IPS DF 19.7 (cell line): ENCODE measurements around the gene NOP53.
"Not testable (repeated sequence)": the region's sequence is repeated elsewhere in the genome, so short reads cannot be mapped to it uniquely, and the experiment has no call there.

Experiments
- DNase-seq: peaks from one replicate; pipeline ENCODE4 v3.0.0-alpha.2; 2013; ENCODE audit warnings: low read depth, low spot score

NOP53 gene

GRCh38 chr19:47754206-47755064, 9.1 kb downstream of the NOP53 start:
- DNase-seq, result no peak

- DNase-seq, result no peak
These were observed 9.9 kb downstream of the NOP53 start for GRCh38 chr19:47755065-47755761.

GRCh38 chr19:47755762-47756626, 10.6 kb downstream of the NOP53 start:
- DNase-seq, result no peak

- DNase-seq, result no peak
These were observed 11.2 kb downstream of the NOP53 start for GRCh38 chr19:47756627-47756929.

- no peak for DNase-seq
These were observed 11.7 kb downstream of the NOP53 start for GRCh38 chr19:47756953-47757608.

GRCh38 chr19:47757617-47758442, 12.5 kb downstream of the NOP53 start:
- DNase-seq, result no peak

GRCh38 chr19:47758443-47758804, 13.1 kb downstream of the NOP53 start:
- no peak for DNase-seq

GRCh38 chr19:47760632-47760999, 15.3 kb downstream of the NOP53 start:
- DNase-seq, result no peak

- no peak for DNase-seq
These were observed 16.2 kb downstream of the NOP53 start for GRCh38 chr19:47761566-47761965.

- no peak for DNase-seq
These were observed 16.8 kb downstream of the NOP53 start for GRCh38 chr19:47762151-47762550.

- DNase-seq, result no peak
These were observed 17.4 kb downstream of the NOP53 start for GRCh38 chr19:47762615-47763308.

- DNase-seq, result not testable (repeated sequence)
These were observed 19.4 kb downstream of the NOP53 start for GRCh38 chr19:47764705-47765104.

GRCh38 chr19:47765523-47766358, 20.4 kb downstream of the NOP53 start:
- DNase-seq, result no peak

- no peak for DNase-seq
These were observed 20.9 kb downstream of the NOP53 start for GRCh38 chr19:47766359-47766620.

GRCh38 chr19:47766670-47767069, 21.3 kb downstream of the NOP53 start:
- no peak for DNase-seq

- DNase-seq, result no peak
These were observed 22.0 kb downstream of the NOP53 start for GRCh38 chr19:47767349-47767748.

- DNase-seq, result no peak
These were observed 23.3 kb downstream of the NOP53 start for GRCh38 chr19:47768604-47769003.

GRCh38 chr19:47769534-47769933, 24.2 kb downstream of the NOP53 start:
- no peak for DNase-seq

- DNase-seq, result not testable (repeated sequence)
These were observed 25.9 kb downstream of the NOP53 start for GRCh38 chr19:47771291-47771690.

- DNase-seq, result peak; percentile 28
These were observed 31.2 kb downstream of the NOP53 start for GRCh38 chr19:47776568-47776967.
